Esophagus squamous epithelium (tissue), 4 donors: ENCODE measurements around the gene GCA.
A peak's percentile ranks its signal among the peaks of the same experiment; 100 is the strongest.

Experiments used
- POLR2A ChIP-seq, 4 donors: fragments of 450-650 bp; IDR thresholded peaks; one replicate each; pipeline ENCODE4 v1.6.1; 2017; ENCODE audit warnings: antibody characterized with exemption in 4 of 4, mild to moderate bottlenecking in 4 of 4, moderate library complexity in 3 of 4
- TF ChIP-seq, protein P1 (sequence below), 6 experiments: fragments of 450-650 bp in 4 of 6; fragments of 200-600 bp in 2 of 6; sonication (generic) in 2 of 6; IDR thresholded peaks; one replicate each; pipeline ENCODE4 v1.5.1; 2016 to 2019; ENCODE audit warnings: antibody characterized with exemption in 6 of 6, mild to moderate bottlenecking in 4 of 6, moderate library complexity in 4 of 6

DNA sequence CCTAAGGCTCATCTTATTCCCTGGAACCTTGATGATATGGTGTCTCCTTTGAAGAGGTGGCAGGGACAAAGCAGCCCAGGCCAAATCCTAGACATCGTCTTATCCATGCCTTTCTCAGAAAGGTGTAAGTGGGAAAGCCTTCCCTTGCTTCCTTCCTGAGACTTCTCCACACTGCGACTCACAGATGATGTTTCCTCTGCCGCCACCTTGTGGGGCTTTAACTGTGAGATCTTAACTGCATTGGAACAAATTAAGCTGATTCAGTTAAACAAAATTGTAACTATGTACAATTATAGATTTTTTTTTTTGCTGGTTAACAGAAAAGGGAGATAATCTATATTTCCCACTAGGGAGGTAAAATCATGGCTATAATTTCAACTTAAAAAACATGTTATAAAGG is 10.0 kb upstream of the GCA start:
- TF ChIP-seq, protein P1, sequence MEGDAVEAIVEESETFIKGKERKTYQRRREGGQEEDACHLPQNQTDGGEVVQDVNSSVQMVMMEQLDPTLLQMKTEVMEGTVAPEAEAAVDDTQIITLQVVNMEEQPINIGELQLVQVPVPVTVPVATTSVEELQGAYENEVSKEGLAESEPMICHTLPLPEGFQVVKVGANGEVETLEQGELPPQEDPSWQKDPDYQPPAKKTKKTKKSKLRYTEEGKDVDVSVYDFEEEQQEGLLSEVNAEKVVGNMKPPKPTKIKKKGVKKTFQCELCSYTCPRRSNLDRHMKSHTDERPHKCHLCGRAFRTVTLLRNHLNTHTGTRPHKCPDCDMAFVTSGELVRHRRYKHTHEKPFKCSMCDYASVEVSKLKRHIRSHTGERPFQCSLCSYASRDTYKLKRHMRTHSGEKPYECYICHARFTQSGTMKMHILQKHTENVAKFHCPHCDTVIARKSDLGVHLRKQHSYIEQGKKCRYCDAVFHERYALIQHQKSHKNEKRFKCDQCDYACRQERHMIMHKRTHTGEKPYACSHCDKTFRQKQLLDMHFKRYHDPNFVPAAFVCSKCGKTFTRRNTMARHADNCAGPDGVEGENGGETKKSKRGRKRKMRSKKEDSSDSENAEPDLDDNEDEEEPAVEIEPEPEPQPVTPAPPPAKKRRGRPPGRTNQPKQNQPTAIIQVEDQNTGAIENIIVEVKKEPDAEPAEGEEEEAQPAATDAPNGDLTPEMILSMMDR (IDR thresholded peaks at IDR 0.05): peak in 4 of 6 experiments; percentile 21 to 46 (median 36)
- no peak for TF ChIP-seq POLR2A (IDR thresholded peaks at IDR 0.05)
